ENCODE results near the gene CARD19.
A peak's percentile ranks its signal among the peaks of the same experiment; 100 is the strongest.
"Not testable (repeated sequence)": the region's sequence is repeated elsewhere in the genome, so short reads cannot be mapped to it uniquely, and the experiment has no call there.

The CARD19 gene

DNA sequence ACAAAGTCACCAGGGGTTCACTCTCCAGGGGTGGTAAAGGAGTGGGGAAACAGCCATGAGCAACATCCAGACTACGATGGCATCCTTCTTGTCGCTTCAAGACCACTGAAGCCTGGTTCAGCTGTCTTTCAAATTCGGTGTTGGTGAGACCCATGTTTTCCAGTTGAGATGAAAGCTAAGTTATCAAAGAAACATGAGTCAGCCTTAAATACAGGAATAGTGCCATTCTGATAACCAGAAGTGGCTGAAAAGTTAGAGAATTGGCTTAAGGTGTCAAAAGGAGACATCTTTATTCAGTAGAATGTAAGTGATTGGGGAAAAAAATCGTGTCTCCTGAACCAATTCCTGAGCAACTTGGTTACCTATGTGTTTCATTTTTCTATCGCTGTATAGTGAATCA, 7.0 kb upstream of the CARD19 start:
- no peak for DNase-seq

DNA sequence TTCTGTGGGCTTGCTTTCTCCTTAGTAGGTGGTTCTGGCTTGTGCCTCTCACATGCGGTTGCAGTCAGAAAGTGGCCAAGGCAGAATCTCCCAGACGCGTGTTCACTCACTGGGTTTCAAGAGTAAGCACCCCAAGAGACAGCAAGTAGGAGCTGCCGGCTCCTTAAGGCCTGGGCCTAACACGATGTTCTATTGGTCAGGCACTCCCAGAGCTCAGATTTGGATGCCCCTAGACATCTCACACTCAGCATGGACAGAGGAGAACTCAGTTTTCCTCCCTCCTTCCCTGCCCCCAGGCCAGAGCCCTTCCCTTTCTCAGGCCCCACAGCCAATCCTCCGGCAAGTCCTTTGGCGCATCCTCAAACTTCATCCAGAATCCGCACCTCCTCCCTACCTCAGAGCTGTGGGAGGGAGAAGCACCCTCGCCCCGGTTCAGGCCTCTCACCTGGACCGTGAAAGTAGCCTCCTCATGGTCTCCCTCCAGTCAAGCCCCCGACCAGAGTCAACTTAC, 6.5 kb upstream of the CARD19 start:
- DNase-seq = no peak

GRCh38 chr9:93090091-93090655, 5.8 kb upstream of the CARD19 start:
- no peak for DNase-seq

GRCh38 chr9:93091056-93091452, 5.0 kb upstream of the CARD19 start:
- DNase-seq = no peak

- DNase-seq = no peak
Measured at GRCh38 chr9:93091453-93092081, 4.5 kb upstream of the CARD19 start.

GRCh38 chr9:93092251-93092991, 3.6 kb upstream of the CARD19 start:
- no peak for DNase-seq

DNA sequence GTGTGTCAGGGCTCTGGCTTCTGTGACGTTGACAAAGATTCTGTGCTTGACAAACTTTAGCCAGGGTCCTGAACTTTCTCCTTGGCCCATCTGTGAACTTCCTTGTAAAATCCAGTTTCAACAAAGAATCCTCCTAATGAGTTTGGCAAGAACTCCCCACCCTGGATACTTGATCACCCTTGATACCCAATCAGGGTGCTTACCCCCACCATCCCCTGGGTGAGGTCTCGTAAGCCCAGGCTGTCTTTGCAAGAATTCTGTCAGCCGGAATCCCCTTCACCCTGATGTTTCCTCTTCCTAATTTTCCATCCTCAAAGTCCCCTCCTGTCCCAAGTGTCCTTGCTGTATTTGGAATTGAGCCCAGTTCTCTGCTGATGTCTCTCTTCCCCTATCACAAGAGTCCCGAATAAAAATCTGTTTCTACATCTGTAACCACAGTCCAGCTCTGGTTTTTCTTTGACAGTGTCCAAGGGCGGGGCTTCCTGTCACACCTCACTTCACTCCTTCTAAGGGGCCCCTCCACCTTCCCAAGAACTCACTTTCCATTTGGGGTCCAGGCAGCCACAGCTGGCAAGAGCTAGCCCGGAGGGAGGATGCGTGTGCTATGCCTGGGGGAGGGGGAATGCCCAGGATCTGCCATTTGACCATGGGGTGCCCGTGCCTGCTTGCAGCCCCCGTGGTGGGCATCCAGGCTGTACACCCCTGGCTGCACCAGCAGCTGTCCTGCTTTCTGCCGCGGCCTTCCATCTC, 2.7 kb upstream of the CARD19 start:
- no peak for DNase-seq

GRCh38 chr9:93093877-93094657, 1.9 kb upstream of the CARD19 start:
- DNase-seq = no peak

GRCh38 chr9:93094658-93095204, 1.3 kb upstream of the CARD19 start:
- no peak for DNase-seq

DNA sequence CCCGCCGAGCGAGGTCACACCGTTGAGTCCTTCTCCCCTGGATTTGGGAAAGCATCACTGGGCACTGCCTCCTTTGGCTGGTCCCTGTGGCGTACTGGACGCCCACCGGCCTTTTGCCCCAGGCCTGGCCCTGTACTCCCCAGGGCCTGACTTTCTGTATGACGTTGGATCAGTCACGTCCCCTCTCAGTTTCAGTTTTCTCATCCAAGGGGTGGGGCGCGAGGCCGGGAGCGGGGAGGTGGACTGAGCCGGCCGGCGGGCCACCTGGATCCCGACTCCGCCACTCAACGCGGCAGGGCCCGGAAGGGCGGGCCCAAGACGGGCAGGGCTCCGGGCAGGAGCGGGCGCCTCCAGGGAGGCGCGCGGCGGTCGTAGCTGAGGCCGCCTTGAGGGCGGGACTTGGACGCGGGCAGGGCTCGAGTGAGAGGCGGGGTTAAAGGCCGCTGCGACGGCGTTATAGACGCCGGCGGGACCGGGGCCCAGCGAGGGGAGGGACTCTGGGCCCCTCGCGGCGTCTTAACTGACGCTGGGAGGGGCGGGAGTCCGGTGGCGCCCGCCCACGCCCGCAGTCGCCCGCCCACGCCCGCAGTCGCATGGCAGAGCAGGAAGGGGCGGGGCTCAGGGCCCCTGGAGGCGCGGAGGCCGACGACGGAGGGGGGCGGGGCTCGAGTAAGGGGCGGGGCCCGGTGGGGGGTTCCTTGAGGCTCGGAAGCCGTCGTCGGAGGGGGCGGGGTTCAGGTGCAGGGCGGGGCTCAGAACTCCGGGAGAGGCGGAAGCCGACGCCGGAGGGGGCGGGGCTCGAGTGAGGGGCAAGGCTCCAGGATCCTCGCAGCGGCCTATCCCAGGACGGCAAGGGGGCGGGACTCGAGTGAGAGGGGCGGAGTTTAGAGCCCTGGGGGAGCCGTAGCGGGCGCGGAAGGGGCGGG, 549 bp upstream of the CARD19 start:
- DNase-seq = peak; percentile 98 to 99

DNA sequence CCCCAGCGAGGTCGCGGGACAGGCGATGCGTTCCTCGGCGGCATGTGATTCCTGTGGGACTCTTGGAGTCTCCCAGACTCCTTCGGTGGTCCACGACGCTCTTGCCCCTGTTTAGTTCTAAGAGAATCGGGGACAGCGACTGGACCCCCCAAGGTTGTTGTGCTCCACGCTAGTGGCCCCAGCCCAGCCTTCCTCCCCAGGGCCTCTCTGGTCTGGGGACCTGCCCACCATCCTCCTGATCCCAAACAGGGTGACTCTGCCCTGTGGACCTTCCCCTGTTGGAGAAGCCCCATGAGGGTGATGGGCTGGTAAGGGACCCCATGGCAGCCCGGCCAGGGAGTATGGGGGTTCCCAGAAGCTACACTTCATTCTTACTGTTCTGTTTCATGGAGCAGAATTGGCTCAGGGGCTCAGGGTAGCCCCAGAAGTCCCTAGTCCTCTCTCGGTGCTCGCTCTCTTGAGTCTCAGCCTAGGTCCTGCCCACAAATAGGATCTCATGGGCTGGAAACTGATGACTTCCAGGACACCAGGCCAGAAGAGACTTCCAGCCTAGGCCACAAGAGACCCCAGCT, 880 bp downstream of the CARD19 start:
- no peak for DNase-seq

GRCh38 chr9:93097511-93098201, 1.6 kb downstream of the CARD19 start:
- peak in 1 of 2 experiments; percentile 7 for DNase-seq

GRCh38 chr9:93098236-93098946, 2.4 kb downstream of the CARD19 start:
- DNase-seq = peak in 1 of 2 experiments; percentile 33

- peak in 1 of 2 experiments; percentile 33 for DNase-seq
Measured at GRCh38 chr9:93099551-93100275, 3.7 kb downstream of the CARD19 start.

DNA sequence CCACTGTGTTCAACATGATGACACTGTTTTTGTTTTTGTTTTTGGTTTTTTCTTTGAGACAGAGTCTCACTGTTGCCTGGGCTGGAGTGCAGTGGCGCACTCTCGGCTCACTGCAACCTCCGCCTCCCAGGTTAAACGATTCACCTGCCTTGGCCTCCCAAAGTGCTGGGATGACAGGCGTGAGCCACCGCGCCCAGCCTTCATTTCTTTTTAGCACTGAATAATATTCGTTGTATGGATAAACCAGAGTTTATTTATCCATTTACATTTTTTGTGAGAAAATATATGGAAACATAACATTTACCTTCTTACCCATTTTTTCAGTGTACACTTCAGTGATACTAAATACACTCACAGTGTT, 4.2 kb downstream of the CARD19 start:
- DNase-seq = no peak

DNA sequence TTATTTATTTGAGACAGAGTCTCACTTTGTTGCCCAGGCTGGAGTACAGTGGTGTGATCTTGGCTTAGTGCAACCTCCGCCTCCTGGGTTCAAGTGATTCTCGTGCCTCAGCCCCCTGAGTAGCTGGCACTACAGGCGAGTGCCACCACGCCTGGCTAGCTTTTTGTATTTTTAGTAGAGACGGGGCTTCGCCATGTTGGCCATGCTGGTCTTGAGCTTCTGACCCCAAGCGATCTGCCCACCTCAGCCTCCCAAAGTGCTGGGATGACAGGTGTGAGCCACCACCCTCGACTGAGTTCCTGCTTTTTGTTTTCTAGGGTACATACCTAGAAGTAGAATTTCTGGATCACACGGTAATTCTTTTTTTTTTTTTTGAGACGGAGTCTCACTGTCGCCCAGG, 5.1 kb downstream of the CARD19 start:
- DNase-seq = not testable (repeated sequence)

DNA sequence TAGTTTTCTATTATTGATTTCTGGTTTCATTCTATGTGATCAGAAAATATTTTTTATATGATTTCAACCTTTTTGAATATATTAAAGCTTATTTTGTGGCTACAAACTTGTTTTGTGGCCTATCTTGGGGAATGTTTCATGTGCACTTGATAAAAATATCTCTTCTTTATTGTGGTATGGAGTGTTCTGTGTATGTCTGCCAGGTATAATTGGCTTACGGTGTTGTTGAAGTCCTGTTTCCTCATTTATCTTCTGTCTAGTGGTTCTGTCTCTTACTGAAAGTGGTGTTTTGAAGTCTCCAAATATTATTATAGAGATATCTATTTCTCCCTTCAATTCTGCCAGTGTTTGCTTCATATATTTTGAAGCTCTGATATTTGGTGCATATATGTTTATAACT, 9.6 kb downstream of the CARD19 start:
- DNase-seq = no peak

DNA sequence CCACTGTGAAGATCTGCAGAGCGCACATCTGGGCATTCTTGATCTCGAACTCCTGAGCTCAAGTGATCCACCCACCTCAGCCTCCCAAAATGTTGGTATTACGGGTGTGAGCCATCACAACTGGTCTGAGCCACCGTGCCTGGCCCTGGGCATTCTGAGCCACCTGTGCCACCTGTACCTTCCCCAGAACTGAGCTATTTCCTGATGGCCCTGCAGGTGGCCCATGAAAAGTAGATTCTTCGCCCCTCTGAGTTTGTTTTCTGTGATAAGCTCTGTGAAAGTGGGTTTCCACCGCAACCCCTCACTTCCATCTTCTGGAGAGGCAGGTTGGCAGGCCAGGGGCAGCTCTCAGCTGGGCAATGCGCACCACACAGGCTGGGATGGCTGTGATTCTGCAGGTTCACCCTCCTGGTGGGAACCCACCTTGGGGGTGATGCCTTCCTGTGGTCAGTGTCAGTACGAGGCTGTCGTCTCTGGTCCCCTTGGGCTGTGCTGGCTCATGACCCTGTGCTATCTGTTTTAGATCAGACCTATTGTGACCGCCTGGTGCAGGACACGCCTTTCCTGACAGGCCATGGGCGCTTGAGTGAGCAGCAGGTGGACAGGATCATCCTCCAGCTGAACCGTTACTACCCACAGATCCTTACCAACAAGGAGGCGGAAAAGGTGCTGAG, 11.3 kb downstream of the CARD19 start:
- no peak for DNase-seq
